ENCODE data around the gene TRAPPC6A.

GRCh38 chr19:45168767-45169351, 9.2 kb downstream of the TRAPPC6A start:
- no peak for TF ChIP-seq GATA3 (IDR thresholded peaks at IDR 0.05; ENCODE audit: low read depth, low read length)
- no peak for TF ChIP-seq GATA2 (IDR thresholded peaks at IDR 0.05; ENCODE audit: low read depth, low read length)
